ENCODE measurements around the gene KCTD16.

GRCh38 chr5:144187699-144188294, 17.1 kb downstream of the KCTD16 start:
- TF ChIP-seq ATF3 (IDR thresholded peaks at IDR 0.05), result no peak
- no peak for TF ChIP-seq JUND (IDR thresholded peaks at IDR 0.05)
- TF ChIP-seq POLR2A (IDR thresholded peaks at IDR 0.05; ENCODE audit: borderline replicate concordance, extremely low read depth, insufficient read depth, insufficient read length), result no peak
- no peak for TF ChIP-seq CEBPB (IDR thresholded peaks at IDR 0.05; ENCODE audit: low read depth)
- no peak for TF ChIP-seq EZH2 (IDR thresholded peaks at IDR 0.05)
- no peak for TF ChIP-seq CTCF (IDR thresholded peaks at IDR 0.05 in 2 of 3, conservative IDR thresholded peaks at IDR 0.05 in 1 of 3; ENCODE audit: borderline replicate concordance in 1 of 3, insufficient read depth in 1 of 3, low read depth in 2 of 3, low read length in 2 of 3)
- no peak for TF ChIP-seq FOSL1 (IDR thresholded peaks at IDR 0.05; ENCODE audit: low read depth)
- TF ChIP-seq SIN3A (IDR thresholded peaks at IDR 0.05; ENCODE audit: low read depth), result no peak
- no peak for TF ChIP-seq CBX3 (IDR thresholded peaks at IDR 0.05; ENCODE audit: low read depth)
- TF ChIP-seq SP1 (IDR thresholded peaks at IDR 0.05; ENCODE audit: low read depth), result no peak
- TF ChIP-seq REST (IDR thresholded peaks at IDR 0.05; ENCODE audit: low read depth), result no peak
- TF ChIP-seq MAX (IDR thresholded peaks at IDR 0.05), result no peak
- no peak for TF ChIP-seq EZH2phosphoT487 (IDR thresholded peaks at IDR 0.05; ENCODE audit: borderline replicate concordance)

All from HCT116 (cell line).